GM13976 (cell line): ENCODE data around the gene INHBE.
"Not testable (repeated sequence)": the region's sequence is repeated elsewhere in the genome, so short reads cannot be mapped to it uniquely, and the experiment has no call there.

Experiments used
- DNase-seq: peaks from one replicate; pipeline ENCODE4 v3.0.0; 2012; ENCODE audit warnings: low spot score
- in situ Hi-C: fragments of 300-500 bp; cut with MboI; formaldehyde crosslinking; loops from one replicate; pipeline ENCODE4 v1.12.0; 2022; ENCODE audit warnings: low sequenced_read_pairs, mixed read lengths, inconsistent platforms; ENCODE audit not compliant: unreplicated experiment
- TF ChIP-seq, protein P1 (sequence below): IDR thresholded peaks from 2 replicates; pipeline ENCODE4 v1.5.1; 2012; ENCODE audit warnings: borderline replicate concordance, mild to moderate bottlenecking; ENCODE audit not compliant: insufficient read depth; ENCODE audit errors: extremely low read depth, missing control alignments, control extremely low read depth

INHBE gene

DNA sequence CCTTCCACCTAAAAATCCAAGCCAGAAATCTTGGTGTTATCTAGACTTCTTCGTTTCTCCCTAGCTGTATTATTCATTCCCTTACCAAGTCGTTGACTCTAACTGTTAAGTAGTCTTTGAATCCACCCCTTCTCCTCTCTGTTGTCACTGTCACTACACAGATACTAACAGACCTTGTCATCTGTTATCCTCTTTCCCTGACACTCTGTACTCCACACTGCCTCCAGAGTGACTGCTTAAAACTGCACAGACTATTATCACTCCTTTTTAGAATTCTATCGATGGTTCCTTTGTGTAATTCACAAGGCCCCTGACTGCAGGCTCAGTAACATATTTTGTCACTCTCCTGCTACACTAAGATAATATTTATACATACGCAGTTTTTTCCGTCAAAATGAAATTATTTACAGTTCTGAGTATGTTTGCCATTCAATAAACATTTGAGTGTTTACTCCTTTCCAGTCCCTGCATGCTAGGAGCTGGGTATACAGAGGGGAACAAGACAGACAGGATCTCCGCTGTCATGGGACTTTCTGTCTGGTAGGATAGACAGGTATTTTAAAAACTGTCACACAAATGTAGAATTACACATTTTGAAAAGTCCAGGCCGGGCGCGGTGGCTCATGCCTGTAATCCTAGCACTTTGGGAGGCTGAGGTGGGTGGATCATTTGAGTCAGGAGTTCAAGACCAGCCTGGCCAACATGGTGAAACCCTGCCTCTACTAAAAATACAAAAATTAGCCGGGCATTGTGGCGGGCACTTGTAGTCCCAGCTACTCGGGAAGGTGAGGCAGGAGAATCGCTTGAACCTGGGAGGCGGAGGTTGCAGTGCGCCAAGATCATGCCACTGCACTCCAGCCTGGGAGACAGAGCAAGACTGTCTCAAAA lies 36.5 kb downstream of the INHBE start:
- TF ChIP-seq, protein P1, sequence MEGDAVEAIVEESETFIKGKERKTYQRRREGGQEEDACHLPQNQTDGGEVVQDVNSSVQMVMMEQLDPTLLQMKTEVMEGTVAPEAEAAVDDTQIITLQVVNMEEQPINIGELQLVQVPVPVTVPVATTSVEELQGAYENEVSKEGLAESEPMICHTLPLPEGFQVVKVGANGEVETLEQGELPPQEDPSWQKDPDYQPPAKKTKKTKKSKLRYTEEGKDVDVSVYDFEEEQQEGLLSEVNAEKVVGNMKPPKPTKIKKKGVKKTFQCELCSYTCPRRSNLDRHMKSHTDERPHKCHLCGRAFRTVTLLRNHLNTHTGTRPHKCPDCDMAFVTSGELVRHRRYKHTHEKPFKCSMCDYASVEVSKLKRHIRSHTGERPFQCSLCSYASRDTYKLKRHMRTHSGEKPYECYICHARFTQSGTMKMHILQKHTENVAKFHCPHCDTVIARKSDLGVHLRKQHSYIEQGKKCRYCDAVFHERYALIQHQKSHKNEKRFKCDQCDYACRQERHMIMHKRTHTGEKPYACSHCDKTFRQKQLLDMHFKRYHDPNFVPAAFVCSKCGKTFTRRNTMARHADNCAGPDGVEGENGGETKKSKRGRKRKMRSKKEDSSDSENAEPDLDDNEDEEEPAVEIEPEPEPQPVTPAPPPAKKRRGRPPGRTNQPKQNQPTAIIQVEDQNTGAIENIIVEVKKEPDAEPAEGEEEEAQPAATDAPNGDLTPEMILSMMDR, result no peak
- DNase-seq, result no peak
- in situ Hi-C loops, result no loop called here

DNA sequence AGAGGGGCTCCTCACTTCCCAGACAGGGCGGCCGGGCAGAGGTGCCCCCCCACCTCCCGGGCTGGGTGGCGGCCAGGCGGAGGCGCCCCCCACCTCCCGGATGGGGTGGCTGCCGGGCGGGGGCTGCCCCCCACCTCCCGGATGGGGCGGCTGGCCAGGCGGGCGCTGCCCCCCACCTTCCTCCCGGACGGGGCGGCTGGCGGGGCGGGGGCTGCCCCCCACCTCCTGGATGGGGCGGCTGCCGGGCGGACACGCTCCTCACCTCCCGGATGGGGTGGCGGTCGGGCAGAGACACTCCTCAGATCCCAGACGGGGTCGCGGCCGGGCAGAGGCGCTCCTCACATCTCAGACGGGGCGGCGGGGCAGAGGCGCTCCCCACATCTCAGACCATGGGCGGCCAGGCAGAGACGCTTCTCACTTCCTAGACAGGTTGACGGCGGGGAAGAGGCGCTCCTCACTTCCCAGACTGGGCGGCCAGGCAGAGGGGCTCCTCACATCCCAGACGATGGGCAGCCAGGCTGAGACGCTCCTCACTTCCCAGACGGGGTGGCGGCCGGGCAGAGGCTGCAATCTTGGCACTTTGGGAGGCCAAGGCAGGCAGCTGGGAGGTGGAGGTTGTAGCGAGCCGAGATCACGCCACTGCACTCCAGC lies 40.1 kb downstream of the INHBE start:
- in situ Hi-C loops, DNase-seq: not testable (repeated sequence)

DNA sequence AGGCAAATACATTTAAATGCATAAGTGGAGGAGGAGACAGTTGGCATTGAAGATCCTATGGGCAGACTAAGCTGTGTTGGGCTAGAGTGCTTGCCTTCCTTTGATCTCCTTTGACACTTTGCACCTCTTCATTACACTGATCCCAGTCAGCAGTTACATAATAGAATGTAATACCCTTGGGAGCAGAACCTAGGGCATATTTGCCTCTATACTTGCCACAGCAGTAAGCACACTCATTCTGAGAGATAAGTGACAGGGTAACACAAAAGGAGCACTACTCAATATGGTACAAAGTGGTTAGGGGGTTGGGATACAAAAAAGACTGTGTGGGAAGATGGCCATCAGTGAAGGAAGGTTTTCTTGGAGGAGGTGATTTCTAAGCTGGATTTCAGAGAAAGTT lies 41.7 kb downstream of the INHBE start:
- TF ChIP-seq, protein P1, result no peak
- no peak for DNase-seq
- in situ Hi-C loops, result no loop called here

DNA sequence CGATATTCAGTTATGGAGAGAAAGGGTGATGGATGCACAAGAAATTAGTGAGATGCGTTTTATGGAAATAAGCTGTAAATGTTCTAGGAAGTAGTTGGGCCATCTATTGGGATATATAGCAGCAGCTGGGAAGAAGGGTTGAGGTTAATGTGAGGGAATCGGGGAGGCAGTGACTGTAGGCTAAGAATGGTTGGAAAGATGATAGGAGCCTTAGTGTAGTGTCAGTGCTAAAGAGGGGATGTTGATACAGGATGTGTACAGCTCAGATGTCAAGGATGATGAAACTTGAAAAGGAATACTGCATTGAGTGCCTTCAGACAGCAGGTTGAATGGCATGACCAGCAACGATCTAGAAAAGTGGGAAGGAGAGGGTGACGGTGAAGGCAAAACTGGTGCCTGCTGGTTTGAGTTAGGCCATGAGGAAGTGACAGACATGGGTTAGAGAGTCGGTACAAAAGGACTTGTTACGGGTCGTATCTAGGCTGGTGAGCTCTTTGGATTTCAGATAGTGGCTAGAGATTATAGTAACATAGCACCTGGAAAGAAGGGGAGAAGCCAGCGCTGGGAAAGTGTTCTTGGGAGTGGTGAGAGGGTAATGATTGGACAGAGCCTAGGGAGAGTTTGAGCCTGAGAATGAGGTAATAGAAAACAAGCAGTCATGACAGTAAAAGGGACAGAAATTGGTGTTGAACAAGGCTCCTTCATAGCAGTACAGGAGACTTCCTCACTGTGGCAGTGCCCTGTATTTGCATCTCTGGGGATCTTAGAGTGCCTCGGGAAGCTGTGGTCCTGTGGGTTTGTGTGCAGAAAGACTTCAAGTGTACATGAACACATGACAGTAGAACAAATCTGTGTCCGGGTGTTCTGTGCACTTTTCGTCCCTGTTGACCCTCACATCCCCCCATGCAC lies 42.4 kb downstream of the INHBE start:
- TF ChIP-seq, protein P1, result no peak
- no peak for DNase-seq
- in situ Hi-C loops, result no loop called here

DNA sequence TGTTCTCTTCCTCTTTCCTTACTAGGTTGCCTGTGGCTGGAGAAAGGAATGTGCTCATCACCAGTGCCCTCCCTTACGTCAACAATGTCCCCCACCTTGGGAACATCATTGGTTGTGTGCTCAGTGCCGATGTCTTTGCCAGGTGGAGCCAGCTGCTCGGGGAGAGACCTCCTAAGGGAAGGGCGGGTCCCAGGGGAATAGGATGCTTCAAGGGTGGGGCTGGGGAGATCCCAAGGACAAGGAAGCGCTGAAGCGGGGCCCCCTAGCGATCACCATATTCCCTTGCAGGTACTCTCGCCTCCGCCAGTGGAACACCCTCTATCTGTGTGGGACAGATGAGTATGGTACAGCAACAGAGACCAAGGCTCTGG lies 43.0 kb downstream of the INHBE start:
- TF ChIP-seq, protein P1, result no peak
- no peak for DNase-seq
- in situ Hi-C loops, result no loop called here

DNA sequence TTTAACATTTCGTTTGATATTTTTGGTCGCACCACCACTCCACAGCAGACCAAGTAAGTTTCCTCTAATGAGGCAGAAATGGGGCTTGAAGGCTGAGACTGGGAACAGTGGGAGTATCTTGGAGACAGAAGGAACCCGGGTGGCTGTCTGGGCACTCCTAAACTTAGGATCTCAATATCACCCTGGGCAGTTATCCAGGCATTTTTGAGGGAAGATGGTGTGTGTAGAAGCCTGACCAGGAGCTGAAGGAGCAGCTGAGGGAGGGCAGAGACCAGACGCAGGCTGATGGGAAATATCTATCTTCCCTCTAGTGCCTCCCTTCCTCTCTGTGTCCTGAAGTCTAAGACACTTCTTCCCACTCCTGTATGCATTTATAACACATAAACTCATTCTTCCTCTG lies 43.5 kb downstream of the INHBE start:
- DNase-seq, result no peak
- in situ Hi-C loops, result no loop called here
- TF ChIP-seq, protein P1, result no peak
